ENCODE data around the gene TMEM132C.

DNA sequence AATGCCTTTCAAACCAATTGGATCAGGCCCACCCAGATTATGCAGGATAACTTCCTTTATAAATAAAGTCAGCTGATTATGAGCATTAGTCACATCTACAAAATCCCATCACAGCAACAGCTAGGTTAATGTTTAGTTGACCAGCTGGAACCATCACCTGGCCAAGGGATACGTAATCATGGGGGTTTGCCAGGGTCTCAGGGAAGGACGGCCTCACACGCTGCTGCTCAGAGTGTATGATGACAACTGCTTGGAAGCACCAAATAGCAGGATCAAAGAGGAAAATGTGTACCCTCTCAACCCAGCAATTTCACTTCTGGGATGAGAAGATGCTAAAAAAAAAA, 394.2 kb downstream of the TMEM132C start:
- TF ChIP-seq, protein P1, sequence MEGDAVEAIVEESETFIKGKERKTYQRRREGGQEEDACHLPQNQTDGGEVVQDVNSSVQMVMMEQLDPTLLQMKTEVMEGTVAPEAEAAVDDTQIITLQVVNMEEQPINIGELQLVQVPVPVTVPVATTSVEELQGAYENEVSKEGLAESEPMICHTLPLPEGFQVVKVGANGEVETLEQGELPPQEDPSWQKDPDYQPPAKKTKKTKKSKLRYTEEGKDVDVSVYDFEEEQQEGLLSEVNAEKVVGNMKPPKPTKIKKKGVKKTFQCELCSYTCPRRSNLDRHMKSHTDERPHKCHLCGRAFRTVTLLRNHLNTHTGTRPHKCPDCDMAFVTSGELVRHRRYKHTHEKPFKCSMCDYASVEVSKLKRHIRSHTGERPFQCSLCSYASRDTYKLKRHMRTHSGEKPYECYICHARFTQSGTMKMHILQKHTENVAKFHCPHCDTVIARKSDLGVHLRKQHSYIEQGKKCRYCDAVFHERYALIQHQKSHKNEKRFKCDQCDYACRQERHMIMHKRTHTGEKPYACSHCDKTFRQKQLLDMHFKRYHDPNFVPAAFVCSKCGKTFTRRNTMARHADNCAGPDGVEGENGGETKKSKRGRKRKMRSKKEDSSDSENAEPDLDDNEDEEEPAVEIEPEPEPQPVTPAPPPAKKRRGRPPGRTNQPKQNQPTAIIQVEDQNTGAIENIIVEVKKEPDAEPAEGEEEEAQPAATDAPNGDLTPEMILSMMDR (IDR thresholded peaks at IDR 0.05; ENCODE audit: extremely low read depth in 1 of 2, insufficient read depth in 1 of 2, low read depth in 1 of 2, low read length in 2 of 2) = no peak
- TF ChIP-seq POLR2AphosphoS5 (IDR thresholded peaks at IDR 0.05; ENCODE audit: insufficient read depth, low read depth, low read length) (no peak), POLR2A (IDR thresholded peaks at IDR 0.05; ENCODE audit: low read depth, low read length) (no peak), EZH2 (IDR thresholded peaks at IDR 0.05; ENCODE audit: borderline replicate concordance, low read depth, low read length, severe bottlenecking) (no peak), MYC (IDR thresholded peaks at IDR 0.05; ENCODE audit: low read depth, low read length) (no peak), JUN (IDR thresholded peaks at IDR 0.05; ENCODE audit: borderline replicate concordance, insufficient read depth, insufficient read length, low read depth) (no peak), GATA2 (IDR thresholded peaks at IDR 0.05; ENCODE audit: insufficient read depth, insufficient read length, low read depth, low read length) (no peak), FOS (IDR thresholded peaks at IDR 0.05; ENCODE audit: borderline replicate concordance, insufficient read depth, low read length) (no peak)
- TF ChIP-seq, protein P2, sequence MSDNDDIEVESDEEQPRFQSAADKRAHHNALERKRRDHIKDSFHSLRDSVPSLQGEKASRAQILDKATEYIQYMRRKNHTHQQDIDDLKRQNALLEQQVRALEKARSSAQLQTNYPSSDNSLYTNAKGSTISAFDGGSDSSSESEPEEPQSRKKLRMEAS (IDR thresholded peaks at IDR 0.05; ENCODE audit: insufficient read depth, insufficient read length) = no peak

All from endothelial cell of umbilical vein (primary cell).